Activated CD8-positive, alpha-beta T cell treated with anti-CD3 and anti-CD28 coated beads for 36 hours (primary cell): ENCODE data around the gene SIM1. TPM values are rescaled to one million over a fixed set of nuclear protein-coding genes. Genes with fewer than 3 reads are reported as not detected.

ENCODE experiments used
- ATAC-seq: fragments of 200-7000 bp; cut with Tn5 transposase; one replicate; pipeline ENCODE4 v1.10.0; 2021; ENCODE audit warnings: mild to moderate bottlenecking, moderate library complexity
- CTCF ChIA-PET: fragments of 350-600 bp; sonication (Branson Sonifier 250); formaldehyde crosslinking; loops from one replicate; lab custom pipeline; 2021; ENCODE audit warnings: antibody characterized with exemption; lab: Charles Lee
- POLR2A ChIA-PET: fragments of 350-600 bp; sonication (Branson Sonifier 250); formaldehyde crosslinking; loops from one replicate; lab custom pipeline; 2021; ENCODE audit warnings: antibody characterized with exemption; lab: Charles Lee
- DNase-seq: peaks from one replicate; pipeline ENCODE4 v3.0.0-alpha.2; 2020
- H3K27ac Mint-ChIP-seq: one replicate; pipeline ENCODE4 v1.8.0; 2021; ENCODE audit warnings: mild to moderate bottlenecking, mixed read lengths
- H3K27me3 Mint-ChIP-seq: one replicate; pipeline ENCODE4 v1.8.0; 2021; ENCODE audit warnings: mixed read lengths
- H3K36me3 Mint-ChIP-seq: one replicate; pipeline ENCODE4 v1.8.0; 2021; ENCODE audit warnings: low read depth, mixed read lengths
- H3K4me1 Mint-ChIP-seq: one replicate; pipeline ENCODE4 v1.8.0; 2021; ENCODE audit warnings: low read depth, mixed read lengths
- H3K4me3 Mint-ChIP-seq: one replicate; pipeline ENCODE4 v1.8.0; 2021; ENCODE audit warnings: mild to moderate bottlenecking, moderate library complexity, mixed read lengths
- H3K9me3 Mint-ChIP-seq: one replicate; pipeline ENCODE4 v1.8.0; 2021; ENCODE audit warnings: mixed read lengths
- intact Hi-C: fragments of 100-400 bp; cut with micrococcal nuclease; formaldehyde crosslinking; loops from one replicate; pipeline ENCODE4 v1.10.0; 2022
- total RNA-seq, 2 experiments: library from RNA; stranded (reverse); gene quantifications; one replicate each; pipeline ENCODE4 v1.2.3, GENCODE V29; 2021
- TF ChIP-seq, protein P1 (sequence below): fragments of 200-600 bp; IDR thresholded peaks from one replicate; pipeline ENCODE4 v1.8.0; 2022; ENCODE audit warnings: antibody characterized with exemption, mild to moderate bottlenecking

Gene SIM1
- total RNA-seq, 2 experiments from 2014 or later, result not detected

DNA sequence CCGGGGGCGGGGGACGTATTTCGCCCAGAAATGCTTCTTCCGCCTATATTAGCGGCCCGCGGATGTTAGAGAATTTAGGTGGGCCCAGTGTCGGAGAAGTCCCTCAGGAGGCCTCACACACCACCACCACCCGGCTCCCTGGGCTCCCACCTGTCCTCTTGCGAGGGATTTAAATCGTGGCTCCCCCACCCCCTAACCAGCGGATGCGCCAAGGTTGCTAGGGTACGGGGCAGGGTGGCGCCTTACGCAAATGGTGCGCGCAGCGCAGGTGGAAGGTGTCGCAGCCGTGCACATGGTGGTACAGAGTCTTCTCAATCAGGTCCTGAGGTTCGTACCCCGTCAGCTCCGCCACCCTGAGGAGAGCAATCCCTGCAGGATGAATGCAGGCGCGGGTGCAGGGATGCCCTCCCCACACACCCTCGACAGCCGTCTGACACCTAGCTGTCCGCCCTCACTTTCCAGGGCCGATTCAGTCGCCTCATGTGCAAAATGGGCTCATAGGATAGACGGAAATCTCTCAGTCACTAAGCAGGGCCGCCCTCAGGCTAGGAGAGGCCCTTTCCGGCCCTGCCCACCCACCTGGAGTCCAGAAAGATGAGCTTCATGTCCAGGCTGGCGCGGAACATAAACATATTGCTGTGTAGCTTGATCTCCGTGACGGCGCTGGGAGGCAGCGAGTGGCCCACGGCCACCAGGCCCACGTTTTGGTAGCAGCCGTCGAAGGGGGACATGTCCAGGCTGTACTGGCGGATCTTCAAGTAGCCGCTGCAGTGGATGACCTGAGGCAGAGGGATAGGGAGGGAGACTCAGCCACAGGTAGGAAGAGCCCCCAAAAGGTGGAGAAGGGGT, 16.6 kb downstream of the SIM1 start:
- Mint-ChIP-seq H3K27me3 (peaks cover 50% of the 10 kb centered on the region), H3K9me3 (no peaks in the 10 kb centered on the region), H3K36me3 (no peaks in the 10 kb centered on the region), H3K27ac (no peak overlapping the region), H3K4me3 (no peak overlapping the region), H3K4me1 (peaks cover 4% of the 10 kb centered on the region)
- ATAC-seq (no peak), DNase-seq (no peak)
- ChIA-PET POLR2A (no interaction called here), CTCF (interaction anchor here (4.0 kb wide), 1 partner anchor 13 kb away, joined by 15 read pairs; no protein-coding TSS in a partner anchor)
- TF ChIP-seq, protein P1, sequence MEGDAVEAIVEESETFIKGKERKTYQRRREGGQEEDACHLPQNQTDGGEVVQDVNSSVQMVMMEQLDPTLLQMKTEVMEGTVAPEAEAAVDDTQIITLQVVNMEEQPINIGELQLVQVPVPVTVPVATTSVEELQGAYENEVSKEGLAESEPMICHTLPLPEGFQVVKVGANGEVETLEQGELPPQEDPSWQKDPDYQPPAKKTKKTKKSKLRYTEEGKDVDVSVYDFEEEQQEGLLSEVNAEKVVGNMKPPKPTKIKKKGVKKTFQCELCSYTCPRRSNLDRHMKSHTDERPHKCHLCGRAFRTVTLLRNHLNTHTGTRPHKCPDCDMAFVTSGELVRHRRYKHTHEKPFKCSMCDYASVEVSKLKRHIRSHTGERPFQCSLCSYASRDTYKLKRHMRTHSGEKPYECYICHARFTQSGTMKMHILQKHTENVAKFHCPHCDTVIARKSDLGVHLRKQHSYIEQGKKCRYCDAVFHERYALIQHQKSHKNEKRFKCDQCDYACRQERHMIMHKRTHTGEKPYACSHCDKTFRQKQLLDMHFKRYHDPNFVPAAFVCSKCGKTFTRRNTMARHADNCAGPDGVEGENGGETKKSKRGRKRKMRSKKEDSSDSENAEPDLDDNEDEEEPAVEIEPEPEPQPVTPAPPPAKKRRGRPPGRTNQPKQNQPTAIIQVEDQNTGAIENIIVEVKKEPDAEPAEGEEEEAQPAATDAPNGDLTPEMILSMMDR, result no peak
- intact Hi-C loops, result no loop called here

DNA sequence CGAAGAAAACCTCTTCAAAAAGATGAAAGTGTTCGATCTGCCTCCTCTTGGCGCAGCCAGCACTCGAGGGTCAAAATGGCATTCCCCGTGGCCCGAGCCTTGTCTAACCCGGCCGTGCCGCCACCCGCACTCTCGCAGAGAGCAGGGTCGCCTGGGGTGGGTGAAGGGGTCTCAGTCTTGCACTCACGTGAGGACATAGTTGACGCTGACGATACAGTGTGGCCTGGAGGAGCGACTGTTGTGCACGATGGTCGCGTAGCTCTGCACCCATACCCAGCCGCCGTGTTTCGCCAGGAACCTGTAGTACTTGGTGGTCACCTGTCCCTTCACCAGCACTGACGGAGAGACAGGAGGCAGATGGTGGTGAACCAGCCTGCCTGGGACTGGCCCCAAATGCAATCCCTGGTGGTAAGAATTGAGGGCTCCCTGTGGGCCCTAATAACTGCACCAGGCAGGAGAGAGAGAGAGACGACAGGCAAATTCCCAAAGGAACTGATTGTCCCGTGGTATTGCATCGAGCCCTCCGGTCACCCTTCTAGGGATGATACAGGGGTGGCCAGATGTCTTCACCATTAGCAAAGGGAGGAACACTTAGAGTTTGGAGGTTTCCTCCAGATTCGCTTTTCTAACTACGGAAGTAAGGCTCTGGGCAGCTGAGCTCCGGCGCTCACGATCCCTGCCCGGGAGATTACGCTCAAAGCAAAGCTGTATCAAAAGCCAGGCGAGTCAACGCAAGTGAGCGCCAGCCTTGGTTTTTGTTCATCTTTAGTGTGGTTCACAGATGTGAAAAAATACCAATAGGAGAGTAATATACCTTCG, 17.4 kb downstream of the SIM1 start:
- ChIA-PET POLR2A (interaction anchor here (1.5 kb wide), 1 partner anchor 18 kb away, joined by 3 read pairs; no protein-coding TSS in a partner anchor), CTCF (no interaction called here)
- H3K4me1 Mint-ChIP-seq, result peaks cover 4% of the 10 kb centered on the region
- H3K9me3 Mint-ChIP-seq, result no peaks in the 10 kb centered on the region
- ATAC-seq, result no peak
- intact Hi-C loops, result no loop called here
- no peak for DNase-seq
- no peak overlapping the region for H3K27ac Mint-ChIP-seq
- H3K36me3 Mint-ChIP-seq, result no peaks in the 10 kb centered on the region
- TF ChIP-seq, protein P1, result no peak
- peaks cover 50% of the 10 kb centered on the region for H3K27me3 Mint-ChIP-seq
- H3K4me3 Mint-ChIP-seq, result no peak overlapping the region

DNA sequence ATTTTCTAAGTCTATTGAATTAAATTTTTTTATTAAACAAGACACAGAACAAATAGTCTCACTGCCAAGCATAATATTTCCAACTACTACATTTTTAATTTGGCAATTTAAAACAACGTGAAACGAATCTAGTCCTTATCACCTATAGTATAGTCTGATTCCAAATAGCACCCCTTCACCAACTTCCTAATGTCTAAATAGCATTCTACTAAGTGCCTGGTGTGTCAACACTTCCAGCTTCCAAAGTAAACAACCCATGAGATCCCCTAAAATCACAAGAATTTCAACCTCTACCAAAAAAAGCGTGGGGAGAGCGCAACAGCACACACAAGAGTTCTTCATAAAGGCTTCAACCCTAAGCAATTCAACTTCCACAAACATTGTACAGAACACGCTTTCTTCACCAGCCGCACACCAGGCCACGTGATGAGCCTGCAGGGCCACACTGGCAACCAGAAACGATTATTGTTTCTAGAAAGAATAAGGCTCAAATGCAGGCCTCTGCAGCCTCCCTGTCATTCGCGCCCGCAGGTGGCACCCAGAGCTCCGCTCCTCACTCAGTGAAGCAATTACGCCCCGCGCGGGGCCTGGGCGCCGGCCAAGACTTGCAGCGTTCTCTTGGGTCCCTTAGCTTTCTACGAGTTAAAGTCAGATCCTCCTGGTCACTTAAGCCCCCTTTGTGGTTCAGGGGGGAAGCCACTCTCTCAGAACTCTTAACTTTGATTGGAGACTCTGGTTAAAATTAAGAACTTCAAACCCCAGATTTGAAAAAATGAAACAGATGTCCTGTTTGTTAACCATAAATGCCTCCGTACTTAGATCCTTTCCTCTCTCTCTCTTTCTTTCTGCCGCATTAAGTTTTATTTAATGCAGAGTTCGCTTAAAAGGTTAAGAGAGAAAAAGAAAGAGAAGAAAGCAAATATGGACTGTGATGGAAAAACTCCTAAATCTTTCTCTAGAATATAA, 18.3 kb downstream of the SIM1 start:
- Mint-ChIP-seq H3K36me3 (no peaks in the 10 kb centered on the region), H3K4me1 (peaks cover 4% of the 10 kb centered on the region), H3K27ac (no peak overlapping the region), H3K9me3 (no peaks in the 10 kb centered on the region), H3K4me3 (no peak overlapping the region), H3K27me3 (peaks cover 51% of the 10 kb centered on the region)
- DNase-seq (no peak), ATAC-seq (no peak)
- ChIA-PET POLR2A (interaction anchor here (1.5 kb wide), 1 partner anchor 19 kb away, joined by 3 read pairs; no protein-coding TSS in a partner anchor), CTCF (no interaction called here)
- TF ChIP-seq, protein P1, result no peak
- intact Hi-C loops, result no loop called here

DNA sequence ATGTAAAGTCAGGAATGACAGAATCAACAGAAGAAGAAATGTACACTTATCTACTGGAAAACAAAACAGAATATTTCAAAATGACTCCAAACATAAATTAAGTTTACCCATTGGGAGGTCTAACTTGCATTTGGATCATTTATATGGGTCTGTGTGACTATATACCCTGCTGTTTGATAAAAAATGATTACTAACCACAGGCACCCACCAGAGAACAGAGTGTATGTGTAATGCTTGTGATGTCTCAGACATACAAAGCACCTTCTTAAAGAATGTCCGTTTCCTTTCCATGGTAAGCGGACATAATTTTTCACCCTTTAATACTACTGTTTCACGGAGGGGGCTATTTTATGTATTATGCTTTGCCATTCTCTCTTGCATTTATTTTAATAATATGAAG, 19.2 kb downstream of the SIM1 start:
- H3K4me3 Mint-ChIP-seq, result no peak overlapping the region
- ChIA-PET CTCF (no interaction called here), POLR2A (no interaction called here)
- DNase-seq, result no peak
- H3K27me3 Mint-ChIP-seq, result peaks cover 55% of the 10 kb centered on the region
- TF ChIP-seq, protein P1, result no peak
- no peaks in the 10 kb centered on the region for H3K36me3 Mint-ChIP-seq
- no peak overlapping the region for H3K27ac Mint-ChIP-seq
- no peaks in the 10 kb centered on the region for H3K9me3 Mint-ChIP-seq
- intact Hi-C loops, result no loop called here
- H3K4me1 Mint-ChIP-seq, result peaks cover 4% of the 10 kb centered on the region
- no peak for ATAC-seq
